GM18858 (cell line): ENCODE results near the gene IFIT1B.
A peak's percentile ranks its signal among the peaks of the same experiment; 100 is the strongest.

Experiments used
- ATAC-seq: cut with Tn5 transposase; IDR thresholded peaks from one replicate; pipeline ENCODE4 v1.9.1; 2021; ENCODE audit not compliant: unreplicated experiment

IFIT1B gene

GRCh38 chr10:89347701-89348457 is 30.0 kb upstream of the IFIT1B start:
- ATAC-seq, result no peak

- no peak for ATAC-seq
Observed at GRCh38 chr10:89348481-89348880, 29.4 kb upstream of the IFIT1B start.

GRCh38 chr10:89348975-89349374 is 28.9 kb upstream of the IFIT1B start:
- no peak for ATAC-seq

GRCh38 chr10:89350631-89351315 is 27.1 kb upstream of the IFIT1B start:
- ATAC-seq, result peak; percentile 19

- ATAC-seq, result peak; percentile 86
Observed at GRCh38 chr10:89351412-89351779, 26.5 kb upstream of the IFIT1B start.

GRCh38 chr10:89351780-89352597 is 25.9 kb upstream of the IFIT1B start:
- no peak for ATAC-seq

GRCh38 chr10:89352802-89353201 is 25.1 kb upstream of the IFIT1B start:
- no peak for ATAC-seq

GRCh38 chr10:89355394-89355931 is 22.4 kb upstream of the IFIT1B start:
- no peak for ATAC-seq

- no peak for ATAC-seq
Observed at GRCh38 chr10:89357096-89357495, 20.8 kb upstream of the IFIT1B start.

- no peak for ATAC-seq
Observed at GRCh38 chr10:89357975-89358374, 19.9 kb upstream of the IFIT1B start.

- ATAC-seq, result no peak
Observed at GRCh38 chr10:89360157-89360556, 17.7 kb upstream of the IFIT1B start.

GRCh38 chr10:89362929-89363328 is 14.9 kb upstream of the IFIT1B start:
- no peak for ATAC-seq

GRCh38 chr10:89363729-89364442 is 14.0 kb upstream of the IFIT1B start:
- no peak for ATAC-seq

GRCh38 chr10:89364531-89364930 is 13.3 kb upstream of the IFIT1B start:
- ATAC-seq, result no peak

GRCh38 chr10:89367529-89367928 is 10.3 kb upstream of the IFIT1B start:
- peak; percentile 66 for ATAC-seq

GRCh38 chr10:89368129-89368528 is 9.7 kb upstream of the IFIT1B start:
- no peak for ATAC-seq

GRCh38 chr10:89369156-89370105 is 8.4 kb upstream of the IFIT1B start:
- no peak for ATAC-seq

- ATAC-seq, result no peak
Observed at GRCh38 chr10:89371079-89371478, 6.8 kb upstream of the IFIT1B start.

- ATAC-seq, result no peak
Observed at GRCh38 chr10:89371987-89372386, 5.9 kb upstream of the IFIT1B start.
